GM12865 (cell line): Measurements from ENCODE around the gene PDE4D.

Experiments used
- DNase-seq: peaks from one replicate; pipeline ENCODE4 v3.0.0; 2010; ENCODE audit warnings: low read depth
- H3K4me3 ChIP-seq: 2 replicates; pipeline ENCODE4 v1.5.1; 2011; ENCODE audit warnings: mild to moderate bottlenecking, low read depth, low read length, control low read depth
- TF ChIP-seq, protein P1 (sequence below): IDR thresholded peaks from 2 replicates; pipeline ENCODE4 v1.5.1; 2011; ENCODE audit warnings: low read length, control low read depth, low read depth, inconsistent platforms; ENCODE audit not compliant: insufficient read depth; ENCODE audit errors: missing control alignments

PDE4D gene

GRCh38 chr5:59107692-59108091 is 785.8 kb downstream of the PDE4D start:
- TF ChIP-seq, protein P1, sequence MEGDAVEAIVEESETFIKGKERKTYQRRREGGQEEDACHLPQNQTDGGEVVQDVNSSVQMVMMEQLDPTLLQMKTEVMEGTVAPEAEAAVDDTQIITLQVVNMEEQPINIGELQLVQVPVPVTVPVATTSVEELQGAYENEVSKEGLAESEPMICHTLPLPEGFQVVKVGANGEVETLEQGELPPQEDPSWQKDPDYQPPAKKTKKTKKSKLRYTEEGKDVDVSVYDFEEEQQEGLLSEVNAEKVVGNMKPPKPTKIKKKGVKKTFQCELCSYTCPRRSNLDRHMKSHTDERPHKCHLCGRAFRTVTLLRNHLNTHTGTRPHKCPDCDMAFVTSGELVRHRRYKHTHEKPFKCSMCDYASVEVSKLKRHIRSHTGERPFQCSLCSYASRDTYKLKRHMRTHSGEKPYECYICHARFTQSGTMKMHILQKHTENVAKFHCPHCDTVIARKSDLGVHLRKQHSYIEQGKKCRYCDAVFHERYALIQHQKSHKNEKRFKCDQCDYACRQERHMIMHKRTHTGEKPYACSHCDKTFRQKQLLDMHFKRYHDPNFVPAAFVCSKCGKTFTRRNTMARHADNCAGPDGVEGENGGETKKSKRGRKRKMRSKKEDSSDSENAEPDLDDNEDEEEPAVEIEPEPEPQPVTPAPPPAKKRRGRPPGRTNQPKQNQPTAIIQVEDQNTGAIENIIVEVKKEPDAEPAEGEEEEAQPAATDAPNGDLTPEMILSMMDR = no peak
- DNase-seq = no peak

GRCh38 chr5:59104400-59105127 is 789.0 kb downstream of the PDE4D start:
- H3K4me3 ChIP-seq = no peak overlapping the region
- no peak for DNase-seq
- TF ChIP-seq, protein P1 = no peak

More at GRCh38 chr5:59107692-59108091, 785.8 kb downstream of the PDE4D start:
- no peak overlapping the region for H3K4me3 ChIP-seq

DNA sequence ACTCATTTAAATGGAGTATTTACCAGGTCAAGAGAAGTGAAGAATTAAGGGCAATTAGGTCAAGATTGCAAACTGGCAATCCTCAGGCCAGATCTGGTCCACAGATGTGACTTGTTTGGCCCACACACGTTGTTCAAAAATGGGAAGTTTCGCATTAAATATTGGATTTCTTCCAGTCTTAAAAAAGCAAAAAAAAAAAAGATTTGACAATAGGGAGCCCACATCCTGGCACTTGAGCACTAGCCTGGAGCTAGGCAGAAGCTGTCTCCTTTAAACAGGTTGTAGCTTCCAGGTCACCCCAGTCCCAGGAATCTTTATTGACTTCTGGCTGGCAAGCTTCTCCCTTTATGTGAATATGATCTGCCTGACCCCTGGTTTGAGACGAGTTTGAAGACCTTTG is 790.2 kb downstream of the PDE4D start:
- TF ChIP-seq, protein P1 = no peak
- H3K4me3 ChIP-seq = no peak overlapping the region
- no peak for DNase-seq

- TF ChIP-seq, protein P1 = no peak
- no peak overlapping the region for H3K4me3 ChIP-seq
- no peak for DNase-seq
Observed at GRCh38 chr5:59102437-59102836, 791.1 kb downstream of the PDE4D start.

DNA sequence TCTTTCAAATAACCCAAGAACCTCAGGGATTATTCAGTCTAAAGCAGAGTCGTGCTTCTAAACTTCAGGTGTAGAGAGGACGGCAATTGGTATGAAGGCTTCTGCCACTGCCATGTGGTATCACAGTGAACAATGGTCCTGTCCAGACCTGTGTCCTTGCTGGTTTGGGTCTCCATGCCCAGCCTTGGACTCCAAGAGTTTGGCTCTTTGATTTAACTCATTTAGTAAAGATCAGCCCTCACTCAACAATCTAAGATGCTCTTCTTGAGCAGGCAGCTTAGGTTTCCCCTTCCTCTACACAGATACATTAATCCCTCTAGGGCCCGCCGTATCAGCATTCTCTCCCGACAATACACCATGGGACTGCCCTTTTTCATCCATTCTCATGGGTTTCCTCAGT is 792.7 kb downstream of the PDE4D start:
- TF ChIP-seq, protein P1 = no peak
- no peak for DNase-seq
- H3K4me3 ChIP-seq = no peak overlapping the region

DNA sequence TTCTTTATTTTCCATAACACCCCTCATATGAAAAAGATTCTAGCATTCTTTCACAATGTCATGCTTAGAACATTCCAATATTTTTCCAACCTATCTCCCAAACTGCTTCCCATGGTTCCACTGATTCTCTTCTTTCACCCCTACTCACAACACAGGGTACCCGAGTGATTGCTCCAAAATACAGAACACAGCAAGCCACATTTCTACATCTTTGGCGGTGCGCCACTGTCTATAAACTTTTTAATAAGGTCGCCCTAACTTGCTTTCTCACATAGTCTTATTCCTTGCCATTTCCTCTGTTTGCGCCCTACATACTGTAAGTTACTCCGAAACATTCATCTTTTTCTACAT is 793.6 kb downstream of the PDE4D start:
- no peak overlapping the region for H3K4me3 ChIP-seq
- TF ChIP-seq, protein P1 = no peak
- DNase-seq = no peak
